Liver (tissue), 9 donors: Measurements from ENCODE around the gene XYLT1. TPM values are rescaled to one million over a fixed set of nuclear protein-coding genes. Genes with fewer than 3 reads are reported as not detected.
A peak's percentile ranks its signal among the peaks of the same experiment; 100 is the strongest.

Source experiments
- DNase-seq: peaks from one replicate; pipeline ENCODE4 v3.0.0-alpha.2; 2017; ENCODE audit warnings: low spot score
- H3K27ac ChIP-seq, 2 donors: one replicate each; pipeline ENCODE4 v1.7.0; 2013; ENCODE audit warnings: inconsistent platforms in 2 of 2, low read length in 2 of 2, control low read depth in 1 of 2, low read depth in 1 of 2, mild to moderate bottlenecking in 1 of 2
- H3K27me3 ChIP-seq, 4 donors: one replicate each; pipeline versions ENCODE4 v1.6.1 to v1.7.0; 2013; ENCODE audit warnings: low read length in 3 of 4, inconsistent platforms in 1 of 4, mild to moderate bottlenecking in 1 of 4, moderate library complexity in 1 of 4; ENCODE audit not compliant: control insufficient read depth in 4 of 4, insufficient read depth in 4 of 4
- H3K36me3 ChIP-seq, 4 donors: one replicate each; pipeline versions ENCODE4 v1.6.1 to v1.7.0; 2013; ENCODE audit warnings: low read length in 3 of 4, mild to moderate bottlenecking in 3 of 4, low read depth in 1 of 4, moderate library complexity in 1 of 4; ENCODE audit not compliant: control insufficient read depth in 4 of 4, insufficient read depth in 3 of 4
- H3K4me1 ChIP-seq, 4 donors: one replicate each; pipeline versions ENCODE4 v1.6.1 to v1.7.0; 2013; ENCODE audit warnings: low read length in 3 of 4, mild to moderate bottlenecking in 3 of 4, moderate library complexity in 1 of 4; ENCODE audit not compliant: control insufficient read depth in 4 of 4, insufficient read depth in 4 of 4
- H3K4me3 ChIP-seq, 3 donors: one replicate each; pipeline versions ENCODE4 v1.6.1 to v1.7.0; 2013; ENCODE audit warnings: low read length in 3 of 3, control low read depth in 1 of 3, low read depth in 1 of 3, mild to moderate bottlenecking in 1 of 3
- H3K9ac ChIP-seq, 2 donors: one replicate each; pipeline ENCODE4 v1.7.0; 2013; ENCODE audit warnings: low read length in 2 of 2, mild to moderate bottlenecking in 2 of 2, moderate library complexity in 2 of 2, control low read depth in 1 of 2, low read depth in 1 of 2
- H3K9me3 ChIP-seq, 4 donors: one replicate each; pipeline versions ENCODE4 v1.6.1 to v1.7.0; 2013; ENCODE audit warnings: low read length in 3 of 4; ENCODE audit not compliant: control insufficient read depth in 4 of 4
- EGR1 ChIP-seq, 2 donors: IDR thresholded peaks; 2 replicates each; pipeline ENCODE4 v1.6.1; 2016 to 2018; ENCODE audit warnings: antibody characterized with exemption in 2 of 2, low read depth in 2 of 2
- FOXA1 ChIP-seq: IDR thresholded peaks from 2 replicates; pipeline ENCODE4 v1.6.1; 2016; ENCODE audit warnings: antibody characterized with exemption
- HNF4A ChIP-seq, 2 donors: conservative IDR thresholded peaks; 2 replicates each; pipeline ENCODE4 v1.6.1; 2016; ENCODE audit warnings: antibody characterized with exemption in 2 of 2, mild to moderate bottlenecking in 2 of 2
- HNF4G ChIP-seq: IDR thresholded peaks from 2 replicates; pipeline ENCODE4 v1.6.1; 2016; ENCODE audit warnings: antibody characterized with exemption
- JUND ChIP-seq, 2 donors: IDR thresholded peaks; 2 replicates each; pipeline ENCODE4 v1.6.1; 2016; ENCODE audit warnings: antibody characterized with exemption in 2 of 2
- MAX ChIP-seq: IDR thresholded peaks from 2 replicates; pipeline ENCODE4 v1.6.1; 2016; ENCODE audit warnings: antibody characterized with exemption
- NR2F2 ChIP-seq: IDR thresholded peaks from 2 replicates; pipeline ENCODE4 v1.6.1; 2016; ENCODE audit warnings: antibody characterized with exemption
- RXRA ChIP-seq, 2 donors: IDR thresholded peaks; 2 replicates each; pipeline ENCODE4 v1.6.1; 2017 to 2018; ENCODE audit warnings: antibody characterized with exemption in 2 of 2, mild to moderate bottlenecking in 1 of 2
- SP1 ChIP-seq: IDR thresholded peaks from 2 replicates; pipeline ENCODE4 v1.6.1; 2018; ENCODE audit warnings: antibody characterized with exemption, mild to moderate bottlenecking
- YY1 ChIP-seq: IDR thresholded peaks from 2 replicates; pipeline ENCODE4 v1.6.1; 2016; ENCODE audit warnings: antibody characterized with exemption, mild to moderate bottlenecking
- ZBTB33 ChIP-seq: IDR thresholded peaks from 2 replicates; pipeline ENCODE4 v1.6.1; 2016; ENCODE audit warnings: antibody characterized with exemption
- WGBS: extraction: QIAGEN DNeasy Blood & Tissue Kit; methylation state at CpG from one replicate; pipeline ENCODE4 v1.1.7; 2013; 5-methylcytosine and 5-hydroxymethylcytosine counted together
- polyA plus RNA-seq, 2 donors: library from polyadenylated mRNA; stranded (reverse) in 1 of 2; unstranded in 1 of 2; fragments of 200-250 nt in 1 of 2; fragments of >200 nt in 1 of 2; fragmentation: Nextera tagmentation in 1 of 2; extraction: Ambion mirVana in 1 of 2; gene quantifications; one replicate each; pipeline versions ENCODE4 v1.2.1 to v1.2.3, GENCODE V29; 2013 to 2015
- total RNA-seq, 2 donors: library from RNA; depleted of rRNA; stranded (reverse); fragments of >200 nt; gene quantifications; one replicate each; pipeline ENCODE4 v1.2.3, GENCODE V29; 2014
- TF ChIP-seq, protein P1 (sequence below): IDR thresholded peaks from 2 replicates; pipeline ENCODE4 v1.6.1; 2016; ENCODE audit warnings: antibody characterized with exemption, mild to moderate bottlenecking
- donor health status: healthy.
- donor health status: healthy.
- donor health status: healthy.
- donor health status: healthy.
- donor health status: healthy.

XYLT1 gene
- total and polyA plus RNA-seq, 4 donors, result 0.25 to 2.3 (median 0.53) TPM

GRCh38 chr16:17446661-17447060, 24.1 kb downstream of the XYLT1 start:
- 49% methylated on average over 10 of the region's 10 CpGs for WGBS

DNA sequence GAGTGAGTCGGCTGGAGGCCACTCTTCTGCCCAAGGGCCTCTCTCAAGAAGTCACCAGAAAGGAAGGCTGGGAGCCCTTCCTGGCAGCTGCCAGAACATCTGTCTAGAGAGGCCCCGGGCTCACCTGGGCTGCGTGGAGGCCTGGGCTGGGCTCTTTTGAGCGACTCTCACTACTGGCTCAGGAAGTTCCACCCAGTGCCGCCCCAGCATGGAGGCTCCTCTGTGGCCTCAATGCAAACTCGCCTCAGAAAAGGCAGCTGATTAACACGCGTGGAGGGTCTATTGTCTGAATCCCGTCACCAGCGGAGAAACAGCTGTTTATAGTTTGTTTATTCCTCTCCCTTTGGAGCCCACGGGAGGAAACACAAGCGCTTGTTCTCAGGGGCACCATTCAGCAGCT, 25.3 kb downstream of the XYLT1 start:
- no peaks in the 10 kb centered on the region for H3K4me1 ChIP-seq
- H3K36me3 ChIP-seq, result no peaks in the 10 kb centered on the region
- no peaks in the 10 kb centered on the region for H3K9me3 ChIP-seq
- no peak overlapping the region for H3K9ac ChIP-seq
- no peak overlapping the region for H3K4me3 ChIP-seq
- peaks cover 0 to 3% (median 0%) of the 10 kb centered on the region in 4 donors for H3K27me3 ChIP-seq
- no peak overlapping the region for H3K27ac ChIP-seq
- no peak for TF ChIP-seq EGR1 (IDR thresholded peaks at IDR 0.05; ENCODE audit: low read depth in 2 of 2)
- no peak for TF ChIP-seq YY1
- TF ChIP-seq HNF4A (conservative IDR thresholded peaks at IDR 0.05), result no peak
- TF ChIP-seq JUND (IDR thresholded peaks at IDR 0.05), result no peak
- TF ChIP-seq, protein P1, sequence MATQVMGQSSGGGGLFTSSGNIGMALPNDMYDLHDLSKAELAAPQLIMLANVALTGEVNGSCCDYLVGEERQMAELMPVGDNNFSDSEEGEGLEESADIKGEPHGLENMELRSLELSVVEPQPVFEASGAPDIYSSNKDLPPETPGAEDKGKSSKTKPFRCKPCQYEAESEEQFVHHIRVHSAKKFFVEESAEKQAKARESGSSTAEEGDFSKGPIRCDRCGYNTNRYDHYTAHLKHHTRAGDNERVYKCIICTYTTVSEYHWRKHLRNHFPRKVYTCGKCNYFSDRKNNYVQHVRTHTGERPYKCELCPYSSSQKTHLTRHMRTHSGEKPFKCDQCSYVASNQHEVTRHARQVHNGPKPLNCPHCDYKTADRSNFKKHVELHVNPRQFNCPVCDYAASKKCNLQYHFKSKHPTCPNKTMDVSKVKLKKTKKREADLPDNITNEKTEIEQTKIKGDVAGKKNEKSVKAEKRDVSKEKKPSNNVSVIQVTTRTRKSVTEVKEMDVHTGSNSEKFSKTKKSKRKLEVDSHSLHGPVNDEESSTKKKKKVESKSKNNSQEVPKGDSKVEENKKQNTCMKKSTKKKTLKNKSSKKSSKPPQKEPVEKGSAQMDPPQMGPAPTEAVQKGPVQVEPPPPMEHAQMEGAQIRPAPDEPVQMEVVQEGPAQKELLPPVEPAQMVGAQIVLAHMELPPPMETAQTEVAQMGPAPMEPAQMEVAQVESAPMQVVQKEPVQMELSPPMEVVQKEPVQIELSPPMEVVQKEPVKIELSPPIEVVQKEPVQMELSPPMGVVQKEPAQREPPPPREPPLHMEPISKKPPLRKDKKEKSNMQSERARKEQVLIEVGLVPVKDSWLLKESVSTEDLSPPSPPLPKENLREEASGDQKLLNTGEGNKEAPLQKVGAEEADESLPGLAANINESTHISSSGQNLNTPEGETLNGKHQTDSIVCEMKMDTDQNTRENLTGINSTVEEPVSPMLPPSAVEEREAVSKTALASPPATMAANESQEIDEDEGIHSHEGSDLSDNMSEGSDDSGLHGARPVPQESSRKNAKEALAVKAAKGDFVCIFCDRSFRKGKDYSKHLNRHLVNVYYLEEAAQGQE, result no peak
- no peak for TF ChIP-seq RXRA (IDR thresholded peaks at IDR 0.05)
- no peak for TF ChIP-seq ZBTB33
- TF ChIP-seq HNF4G, result no peak
- whole genome bisulfite sequencing, result 77% methylated on average over 12 of the region's 12 CpGs
- no peak for DNase-seq

More at GRCh38 chr16:17446661-17447060, 24.1 kb downstream of the XYLT1 start:
- DNase-seq, result no peak
- Histone ChIP-seq H3K9me3 (no peaks in the 10 kb centered on the region), H3K27ac (no peak overlapping the region), H3K4me3 (no peak overlapping the region), H3K36me3 (no peaks in the 10 kb centered on the region), H3K9ac (no peak overlapping the region), H3K4me1 (no peaks in the 10 kb centered on the region), H3K27me3 (peaks cover 0 to 3% (median 0%) of the 10 kb centered on the region in 4 donors)
- TF ChIP-seq NR2F2, result peak; percentile 21
- TF ChIP-seq HNF4G, result no peak
- TF ChIP-seq YY1, result no peak
- no peak for TF ChIP-seq FOXA1

GRCh38 chr16:17444658-17445057, 26.1 kb downstream of the XYLT1 start:
- H3K4me1 ChIP-seq, result no peaks in the 10 kb centered on the region
- peaks cover 0 to 3% (median 0%) of the 10 kb centered on the region in 4 donors for H3K27me3 ChIP-seq
- TF ChIP-seq MAX (no peak), SP1 (no peak)
- no peak for DNase-seq
- no peaks in the 10 kb centered on the region for H3K9me3 ChIP-seq
- no peak overlapping the region for H3K4me3 ChIP-seq
- H3K27ac ChIP-seq, result no peak overlapping the region
- H3K36me3 ChIP-seq, result no peaks in the 10 kb centered on the region
- no peak overlapping the region for H3K9ac ChIP-seq
- WGBS, result 94% methylated on average over 1 of the region's 1 CpG
